GM06990 (cell line): ENCODE data around the gene CAMTA1.
A peak's percentile ranks its signal among the peaks of the same experiment; 100 is the strongest.

Experiments used
- DNase-seq: peaks from one replicate; pipeline ENCODE4 v3.0.0-alpha.2; 2011; ENCODE audit not compliant: insufficient read length; ENCODE audit errors: extremely low read depth
- H3K27me3 ChIP-seq: replicated peaks from 2 replicates; pipeline ENCODE4 v1.6.0; 2011; ENCODE audit warnings: low read length; ENCODE audit not compliant: control insufficient read depth, insufficient read depth
- H3K36me3 ChIP-seq: 2 replicates; pipeline ENCODE4 v1.5.1; 2011; ENCODE audit warnings: low read length; ENCODE audit not compliant: control insufficient read depth, insufficient read depth
- H3K4me3 ChIP-seq: replicated peaks from 2 replicates; pipeline ENCODE4 v1.5.1; 2011; ENCODE audit warnings: low read depth, mild to moderate bottlenecking, control low read depth, low read length
- CTCF ChIP-seq: IDR thresholded peaks from 2 replicates; pipeline ENCODE4 v1.5.1; 2011; ENCODE audit warnings: low read length, control low read depth, mild to moderate bottlenecking, inconsistent platforms; ENCODE audit not compliant: insufficient read depth, poor library complexity, severe bottlenecking

Gene CAMTA1

DNA sequence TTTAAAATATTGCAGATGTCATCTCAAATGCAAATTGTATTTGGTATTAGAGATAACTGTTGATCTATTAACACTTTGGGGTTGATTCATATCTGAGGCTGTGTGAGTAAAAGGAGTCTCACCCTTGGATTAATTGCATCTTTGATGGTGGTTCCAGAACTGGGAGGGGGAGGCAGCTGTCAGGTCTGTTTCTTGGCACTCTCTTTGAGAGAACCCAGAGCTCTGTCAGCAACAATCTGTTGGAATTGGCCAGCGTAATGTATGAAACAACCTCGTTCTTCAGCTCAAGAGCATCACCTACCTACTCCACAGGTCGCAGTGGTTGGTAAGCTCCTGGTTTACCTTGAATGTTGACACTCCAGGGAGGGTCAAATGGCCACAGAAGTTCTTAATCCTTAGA is 424.1 kb downstream of the CAMTA1 start:
- Histone ChIP-seq H3K4me3 (no peak overlapping the region), H3K27me3 (no peaks in the 10 kb centered on the region), H3K36me3 (no peaks in the 10 kb centered on the region)
- DNase-seq: no peak
- no peak for TF ChIP-seq CTCF

DNA sequence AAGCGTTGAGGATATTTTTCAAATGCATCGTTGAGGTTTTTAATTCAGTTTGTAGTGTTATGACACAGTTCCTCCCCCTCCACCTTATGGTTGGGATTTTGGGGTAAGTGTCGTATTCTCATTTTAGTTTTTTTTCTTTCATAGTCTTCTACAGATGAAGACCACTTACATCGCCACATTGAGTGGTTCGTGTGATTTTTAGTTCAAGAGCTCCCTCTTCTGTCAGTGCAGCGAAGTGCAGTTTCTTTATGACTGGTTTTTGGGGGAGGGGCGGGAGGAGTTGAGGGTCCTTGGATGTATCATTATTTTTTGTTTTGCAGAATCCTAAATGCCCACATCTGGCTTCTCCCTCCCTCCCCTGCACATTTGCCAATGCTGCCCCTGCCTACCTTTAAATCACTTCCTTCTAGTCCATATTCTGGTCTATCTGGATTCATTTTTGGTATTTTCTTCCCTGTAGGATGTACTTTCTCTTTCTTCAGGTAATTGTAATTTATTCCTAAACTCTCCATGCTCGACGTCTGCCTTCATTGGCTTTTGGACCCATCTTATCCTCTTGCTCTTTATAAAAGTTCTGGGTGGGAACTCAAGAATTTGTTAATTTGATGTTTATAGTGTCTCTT is 433.1 kb downstream of the CAMTA1 start:
- DNase-seq: no peak
- H3K27me3 ChIP-seq: no peaks in the 10 kb centered on the region
- no peak overlapping the region for H3K4me3 ChIP-seq
- peak; percentile 78 for TF ChIP-seq CTCF
- H3K36me3 ChIP-seq: no peaks in the 10 kb centered on the region

DNA sequence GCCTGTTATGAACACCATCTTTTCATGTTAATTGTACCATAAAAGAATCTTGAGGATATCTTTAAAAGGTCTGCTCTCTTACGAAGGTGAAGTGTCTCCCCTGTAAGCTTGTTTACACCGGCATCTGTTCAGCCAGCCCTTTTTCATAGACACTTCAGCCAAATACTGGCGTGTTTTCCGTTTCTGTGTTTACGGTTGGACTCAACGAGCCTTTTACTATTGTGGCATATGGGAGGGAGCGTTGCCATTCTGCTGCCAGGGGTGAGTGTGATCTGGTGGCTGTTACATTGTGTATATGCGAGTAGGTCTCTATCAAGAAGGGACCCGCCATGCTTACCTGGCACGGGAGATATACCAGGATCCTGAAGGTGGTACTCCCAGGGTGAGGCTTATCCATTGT is 433.8 kb downstream of the CAMTA1 start:
- no peak for TF ChIP-seq CTCF
- Histone ChIP-seq H3K36me3 (no peaks in the 10 kb centered on the region), H3K27me3 (no peaks in the 10 kb centered on the region), H3K4me3 (no peak overlapping the region)
- DNase-seq: no peak

DNA sequence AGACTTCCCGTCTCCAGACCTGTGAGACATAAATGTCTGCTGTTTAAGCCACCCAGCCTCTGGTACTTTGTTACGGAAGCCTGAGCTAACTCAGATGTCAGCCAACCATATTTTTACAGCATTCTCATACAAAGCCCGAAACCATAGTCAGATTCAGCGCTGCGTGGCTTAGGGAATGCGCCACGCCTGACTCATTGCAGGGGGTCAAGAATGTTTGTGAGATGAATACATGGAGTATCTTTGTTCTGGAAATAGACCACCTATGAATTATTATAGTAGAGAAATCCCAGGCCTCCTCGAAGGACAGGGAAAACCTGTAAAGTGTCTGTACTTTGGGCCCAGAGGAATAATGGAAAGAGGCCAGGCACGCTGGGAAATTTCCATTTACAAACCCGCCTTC is 434.8 kb downstream of the CAMTA1 start:
- TF ChIP-seq CTCF: no peak
- no peak for DNase-seq
- no peaks in the 10 kb centered on the region for H3K27me3 ChIP-seq
- no peak overlapping the region for H3K4me3 ChIP-seq
- no peaks in the 10 kb centered on the region for H3K36me3 ChIP-seq

DNA sequence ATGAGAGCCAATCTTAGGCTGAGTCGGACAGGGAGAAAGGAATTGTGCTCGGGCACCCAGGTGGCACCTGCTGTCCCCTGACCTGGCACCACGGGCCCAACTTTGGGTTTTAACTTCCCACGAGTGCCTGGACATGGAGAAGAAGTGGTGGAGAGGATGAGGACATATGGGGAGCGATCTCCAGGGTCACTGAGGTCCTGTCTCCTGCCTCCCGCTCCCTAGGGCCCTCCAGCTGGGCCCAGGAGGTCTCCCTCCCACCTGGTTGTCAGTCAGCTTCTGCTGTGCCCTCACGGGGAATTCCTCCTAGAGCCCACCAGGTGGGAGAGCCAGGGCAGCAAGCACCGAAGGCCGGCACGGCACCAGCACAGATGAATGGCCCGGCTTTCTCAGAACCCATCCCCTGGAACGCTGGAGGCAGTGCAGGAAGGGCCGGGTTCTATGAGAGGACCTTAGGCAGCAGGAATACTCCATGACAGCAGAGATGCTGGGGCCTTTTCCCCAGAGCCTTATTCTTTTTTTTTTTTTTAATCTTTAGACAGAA is 435.5 kb downstream of the CAMTA1 start:
- no peaks in the 10 kb centered on the region for H3K27me3 ChIP-seq
- no peaks in the 10 kb centered on the region for H3K36me3 ChIP-seq
- no peak for TF ChIP-seq CTCF
- DNase-seq: no peak
- no peak overlapping the region for H3K4me3 ChIP-seq
